Muscle layer of duodenum (tissue), 2 donors: ENCODE data around the gene DUSP2.
A peak's percentile ranks its signal among the peaks of the same experiment; 100 is the strongest.

Experiments
- H3K27ac ChIP-seq: one replicate; pipeline ENCODE4 v1.7.0; 2013; ENCODE audit warnings: mild to moderate bottlenecking, low read length
- H3K27me3 ChIP-seq: one replicate; pipeline ENCODE4 v1.7.0; 2013; ENCODE audit warnings: low read depth, mild to moderate bottlenecking, control low read depth, low read length
- H3K36me3 ChIP-seq, 2 donors: one replicate each; pipeline ENCODE4 v1.7.0; 2013; ENCODE audit warnings: low read length in 2 of 2, control low read depth in 1 of 2, mild to moderate bottlenecking in 1 of 2; ENCODE audit not compliant: insufficient read depth in 2 of 2, control insufficient read depth in 1 of 2
- H3K4me1 ChIP-seq, 2 donors: one replicate each; pipeline ENCODE4 v1.7.0; 2013; ENCODE audit warnings: low read length in 2 of 2, mild to moderate bottlenecking in 2 of 2, control low read depth in 1 of 2, moderate library complexity in 1 of 2; ENCODE audit not compliant: insufficient read depth in 2 of 2, control insufficient read depth in 1 of 2
- H3K4me3 ChIP-seq, 2 donors: one replicate each; pipeline ENCODE4 v1.7.0; 2013; ENCODE audit warnings: low read length in 2 of 2, low read depth in 1 of 2, mild to moderate bottlenecking in 1 of 2
- H3K9me3 ChIP-seq, 2 donors: one replicate each; pipeline ENCODE4 v1.7.0; 2013; ENCODE audit warnings: low read length in 2 of 2, control low read depth in 1 of 2, mild to moderate bottlenecking in 1 of 2; ENCODE audit not compliant: control insufficient read depth in 1 of 2
- donor health status: healthy.

DUSP2 gene

GRCh38 chr2:96108541-96109360 lies 36.5 kb downstream of the DUSP2 start:
- H3K9me3 ChIP-seq, result peaks cover 7 to 9% of the 10 kb centered on the region in 2 donors
- H3K27ac ChIP-seq, result no peak overlapping the region
- peak overlapping the region in 1 of 2 donors; percentile 17 for H3K4me3 ChIP-seq
- H3K36me3 ChIP-seq, result no peaks in the 10 kb centered on the region
- H3K4me1 ChIP-seq, result peaks cover 0 to 26% of the 10 kb centered on the region in 2 donors
- no peaks in the 10 kb centered on the region for H3K27me3 ChIP-seq

- peaks cover 0 to 26% of the 10 kb centered on the region in 2 donors for H3K4me1 ChIP-seq
- H3K9me3 ChIP-seq, result peaks cover 7 to 9% of the 10 kb centered on the region in 2 donors
- no peaks in the 10 kb centered on the region for H3K27me3 ChIP-seq
- H3K4me3 ChIP-seq, result no peak overlapping the region
- no peaks in the 10 kb centered on the region for H3K36me3 ChIP-seq
- no peak overlapping the region for H3K27ac ChIP-seq
Measured at GRCh38 chr2:96108151-96108540, 37.1 kb downstream of the DUSP2 start.

DNA sequence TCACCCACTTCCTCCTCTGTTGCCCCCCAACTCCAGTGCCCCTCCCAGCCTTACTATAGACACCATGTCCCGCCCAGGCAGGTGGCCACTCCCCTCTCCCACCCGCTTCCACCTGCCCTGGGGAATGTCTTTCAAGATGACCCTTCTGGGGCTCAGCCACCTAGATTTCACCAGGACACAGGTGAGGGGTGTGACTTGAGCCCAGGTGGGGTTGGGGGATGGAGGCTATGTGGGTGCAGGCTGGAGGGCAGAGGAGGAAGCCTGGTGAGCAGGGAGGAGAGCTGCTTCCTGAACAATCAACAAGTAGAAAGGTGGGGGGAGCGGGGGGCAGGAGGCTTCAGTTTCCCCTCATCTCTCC lies 37.6 kb downstream of the DUSP2 start:
- peaks cover 7 to 9% of the 10 kb centered on the region in 2 donors for H3K9me3 ChIP-seq
- peaks cover 0 to 29% of the 10 kb centered on the region in 2 donors for H3K4me1 ChIP-seq
- no peaks in the 10 kb centered on the region for H3K36me3 ChIP-seq
- H3K4me3 ChIP-seq, result no peak overlapping the region
- H3K27ac ChIP-seq, result no peak overlapping the region
- no peaks in the 10 kb centered on the region for H3K27me3 ChIP-seq

DNA sequence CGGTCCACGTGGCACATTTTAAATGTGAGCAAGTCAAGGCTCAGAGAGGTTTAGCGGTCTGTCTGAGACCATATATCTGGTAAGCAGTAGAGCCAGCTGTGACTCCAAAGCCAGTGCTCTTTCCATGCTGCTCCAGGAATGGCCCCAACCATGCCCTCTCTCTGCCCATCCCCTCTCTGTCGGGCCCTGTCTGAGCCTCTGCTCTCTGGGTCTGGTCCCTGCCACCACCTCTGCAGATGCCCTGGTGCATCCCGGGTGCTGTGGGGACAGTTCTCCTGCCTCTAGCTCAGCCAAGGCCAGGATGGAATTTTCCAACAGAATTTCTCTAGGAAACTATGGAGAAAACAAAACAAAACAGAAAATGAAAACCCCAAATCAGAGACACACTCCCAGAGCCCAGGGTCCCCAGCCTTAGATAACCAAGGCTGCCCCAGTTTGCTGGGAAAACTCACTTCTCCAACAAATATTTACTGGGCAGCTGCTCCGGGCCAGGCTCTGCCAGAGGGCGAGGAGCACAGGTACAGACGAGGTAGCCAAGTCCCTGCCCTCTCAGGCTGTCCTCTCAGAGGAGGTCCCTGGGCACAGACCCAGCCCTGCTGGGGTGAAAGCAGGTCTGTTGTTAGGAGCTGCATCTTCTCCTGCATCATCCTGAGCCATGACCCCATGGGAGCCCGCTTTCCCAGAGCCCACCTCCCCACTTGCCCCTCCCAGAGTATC lies 38.1 kb downstream of the DUSP2 start:
- no peaks in the 10 kb centered on the region for H3K36me3 ChIP-seq
- H3K27ac ChIP-seq, result no peak overlapping the region
- H3K9me3 ChIP-seq, result peaks cover 7 to 9% of the 10 kb centered on the region in 2 donors
- H3K4me1 ChIP-seq, result peaks cover 0 to 31% of the 10 kb centered on the region in 2 donors
- H3K4me3 ChIP-seq, result no peak overlapping the region
- H3K27me3 ChIP-seq, result no peaks in the 10 kb centered on the region

DNA sequence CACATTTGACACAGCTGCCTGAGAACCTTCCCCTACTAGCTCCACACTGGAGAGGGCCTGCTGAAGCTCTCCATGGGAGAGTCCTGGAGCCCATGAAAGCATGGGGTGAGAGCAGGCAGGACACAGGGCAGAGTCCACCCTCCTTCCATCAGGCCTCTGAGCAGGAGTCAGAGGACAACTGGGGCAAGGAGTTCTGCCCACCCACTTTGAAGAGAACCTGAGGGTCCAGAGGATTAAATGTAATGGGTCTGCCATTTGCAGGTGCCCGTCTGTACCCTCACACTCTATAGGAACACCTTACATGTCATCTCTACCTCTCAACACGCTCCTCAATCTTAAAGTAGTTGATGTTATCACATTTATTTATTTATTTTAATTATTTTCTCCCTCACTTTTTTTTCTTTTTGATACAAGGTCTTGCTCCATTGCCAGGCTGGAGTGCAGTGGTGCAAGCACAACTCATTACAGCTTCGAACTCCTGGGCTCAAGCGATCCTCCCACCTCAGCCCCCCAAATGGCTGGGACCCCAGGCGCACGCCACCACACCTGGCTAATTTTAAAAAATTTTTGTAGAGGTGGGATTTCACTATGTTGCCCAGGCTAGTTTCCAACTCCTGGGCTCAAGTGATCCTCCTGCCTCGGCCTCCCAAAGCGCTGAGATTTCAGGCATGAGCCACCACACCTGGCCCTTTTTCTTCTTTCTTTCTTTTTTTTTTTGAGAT lies 39.1 kb downstream of the DUSP2 start:
- no peaks in the 10 kb centered on the region for H3K27me3 ChIP-seq
- H3K27ac ChIP-seq, result no peak overlapping the region
- H3K36me3 ChIP-seq, result no peaks in the 10 kb centered on the region
- H3K4me3 ChIP-seq, result no peak overlapping the region
- H3K4me1 ChIP-seq, result peaks cover 0 to 37% of the 10 kb centered on the region in 2 donors
- peaks cover 7 to 9% of the 10 kb centered on the region in 2 donors for H3K9me3 ChIP-seq

DNA sequence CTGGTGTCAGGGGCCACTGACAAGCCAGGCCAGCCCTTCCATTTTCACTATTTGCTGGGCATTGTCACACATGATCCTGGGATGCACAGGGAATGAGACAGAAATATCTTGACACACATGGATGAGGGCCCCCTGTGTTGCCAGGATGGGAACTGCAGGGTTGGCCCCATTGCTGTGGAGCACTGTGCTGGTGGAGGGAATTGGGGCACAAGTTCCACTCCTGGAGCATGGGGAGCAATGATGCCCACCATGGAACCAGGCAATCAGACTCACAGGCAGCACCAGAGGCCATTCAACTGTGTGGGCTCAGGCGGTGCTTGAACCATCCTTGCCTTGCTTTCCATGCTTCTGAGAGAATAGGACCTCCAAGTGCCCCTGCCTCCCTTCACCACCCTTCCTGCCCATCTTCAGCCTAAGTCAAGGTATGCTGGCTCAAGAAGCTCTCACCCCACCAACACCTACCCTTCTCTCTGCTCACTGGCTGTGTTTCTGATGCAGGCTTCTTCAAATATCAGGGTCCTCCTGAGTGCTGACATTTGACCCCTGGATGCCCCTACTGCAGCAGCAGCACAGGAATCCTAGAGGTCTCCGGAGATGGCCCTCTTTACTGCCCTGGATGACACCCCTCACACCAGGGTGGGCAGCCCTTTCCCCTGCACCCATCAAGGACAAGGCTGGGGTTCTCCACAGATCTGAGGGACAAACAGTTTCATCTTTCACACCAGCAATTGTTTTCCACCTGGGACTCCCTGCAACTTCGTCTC lies 39.9 kb downstream of the DUSP2 start:
- Histone ChIP-seq H3K36me3 (no peaks in the 10 kb centered on the region), H3K27me3 (no peaks in the 10 kb centered on the region), H3K4me1 (peaks cover 0 to 39% of the 10 kb centered on the region in 2 donors), H3K9me3 (peaks cover 7 to 9% of the 10 kb centered on the region in 2 donors), H3K4me3 (no peak overlapping the region), H3K27ac (no peak overlapping the region)

DNA sequence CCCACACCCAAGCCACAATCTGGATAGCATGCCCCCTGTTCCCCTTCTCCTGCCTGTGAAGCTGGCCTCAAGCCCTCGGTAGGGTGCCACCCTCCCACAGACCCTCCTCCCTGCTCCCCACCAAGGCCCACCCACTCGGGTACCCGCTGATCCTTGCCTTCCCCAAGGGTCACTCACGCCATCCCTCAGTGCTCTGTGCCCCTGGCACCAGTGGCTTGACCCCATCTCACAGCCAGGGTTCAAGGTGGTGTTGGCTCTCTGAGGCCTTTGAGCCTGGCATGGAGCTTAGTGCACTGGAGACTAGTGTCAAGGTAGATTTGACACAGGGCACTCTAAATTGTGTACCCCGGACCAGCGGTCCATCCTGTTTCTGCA lies 40.8 kb downstream of the DUSP2 start:
- Histone ChIP-seq H3K27me3 (no peaks in the 10 kb centered on the region), H3K4me3 (no peak overlapping the region), H3K9me3 (peaks cover 7 to 9% of the 10 kb centered on the region in 2 donors), H3K27ac (no peak overlapping the region), H3K4me1 (peaks cover 0 to 42% of the 10 kb centered on the region in 2 donors), H3K36me3 (no peaks in the 10 kb centered on the region)

DNA sequence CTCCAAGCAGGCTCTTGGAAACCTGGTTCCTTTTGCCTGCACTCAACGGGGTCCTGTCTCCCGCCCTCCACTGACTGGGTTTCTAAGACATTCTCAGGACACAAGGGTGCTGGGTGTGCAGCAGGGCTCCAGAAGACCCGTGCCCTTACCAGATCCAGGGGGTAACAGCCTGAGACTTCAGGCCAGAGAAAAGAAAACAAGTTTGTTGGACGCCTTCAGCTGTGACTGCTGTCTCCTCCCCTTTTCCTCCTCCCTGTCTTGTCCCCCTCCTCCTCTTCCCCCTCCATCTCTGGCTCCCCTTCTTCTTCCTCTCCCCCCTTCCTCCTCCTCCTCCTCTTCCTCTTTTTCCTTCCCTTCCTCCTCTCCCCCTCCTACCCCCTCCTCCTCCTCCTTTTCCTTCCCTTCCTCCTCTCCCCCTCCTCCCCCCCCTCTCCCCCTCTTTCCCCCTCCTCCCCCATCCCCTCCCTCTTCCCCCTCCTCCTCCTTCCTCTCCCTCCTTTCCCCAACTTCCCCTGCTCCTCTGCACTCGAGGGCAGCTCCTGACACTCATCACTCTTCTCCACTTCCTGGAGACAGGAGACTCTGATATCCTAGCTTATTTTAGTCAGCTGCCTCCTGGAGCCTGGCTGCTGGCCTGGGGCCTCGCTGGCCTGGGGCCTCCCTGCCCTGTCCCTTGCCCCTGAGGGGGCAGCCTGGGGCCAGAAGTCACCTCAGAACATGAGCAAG lies 41.3 kb downstream of the DUSP2 start:
- no peak overlapping the region for H3K27ac ChIP-seq

DNA sequence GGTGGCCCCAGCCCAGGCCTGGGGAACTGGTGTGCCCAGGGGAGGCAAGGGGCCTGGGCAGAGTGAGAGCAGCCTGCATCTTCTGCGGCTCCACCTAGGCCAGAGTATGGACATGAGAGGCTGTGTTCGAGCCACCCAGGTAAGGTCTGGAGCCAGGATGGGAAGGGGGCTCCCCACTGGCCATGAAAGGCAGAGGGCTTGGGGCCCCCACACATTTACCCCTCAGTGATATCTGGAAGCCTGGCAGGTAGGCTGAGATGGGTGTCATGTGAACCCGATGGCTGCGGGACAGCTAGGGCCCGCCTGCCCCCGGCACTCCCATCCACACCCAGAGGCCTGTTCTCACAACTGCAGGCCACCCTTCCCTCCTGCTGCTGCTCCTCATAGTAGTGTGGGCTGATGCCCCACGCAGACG lies 42.0 kb downstream of the DUSP2 start:
- Histone ChIP-seq H3K4me3 (no peak overlapping the region), H3K9me3 (peaks cover 7 to 9% of the 10 kb centered on the region in 2 donors), H3K27ac (no peak overlapping the region)

More for the DNA sequence above, 41.3 kb downstream of the DUSP2 start:
- Histone ChIP-seq H3K36me3 (no peaks in the 10 kb centered on the region), H3K4me1 (peaks cover 4 to 42% of the 10 kb centered on the region in 2 donors), H3K4me3 (no peak overlapping the region), H3K27me3 (no peaks in the 10 kb centered on the region), H3K9me3 (peaks cover 7 to 9% of the 10 kb centered on the region in 2 donors)

DNA sequence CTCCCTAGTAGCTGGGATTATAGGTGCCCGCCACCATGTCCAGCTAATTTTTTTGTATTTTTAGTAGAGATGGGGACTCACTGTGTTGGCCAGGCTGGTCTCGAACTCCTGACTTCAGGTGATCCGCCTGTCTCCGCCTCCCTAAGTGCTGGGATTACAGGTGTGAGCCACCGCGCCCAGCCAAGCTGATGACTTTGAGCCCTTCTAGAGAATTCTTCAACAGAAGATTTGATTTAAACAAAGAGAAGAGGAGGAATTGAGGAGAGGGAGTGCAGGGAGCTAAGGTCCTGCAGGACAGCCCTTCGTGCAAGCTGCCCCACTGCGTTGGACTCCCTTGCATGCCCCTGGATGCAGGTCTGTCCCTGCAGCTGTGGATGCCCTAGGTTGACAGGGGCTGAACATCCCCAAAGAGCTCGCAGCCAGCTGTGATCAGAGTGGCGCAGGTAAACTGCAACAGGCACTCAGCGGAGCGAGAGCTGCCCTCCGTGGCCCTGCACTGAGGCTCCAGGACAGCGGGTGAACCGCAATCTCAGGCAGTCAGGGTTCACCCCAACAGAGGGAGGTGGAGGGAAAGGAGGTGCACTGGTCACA lies 42.5 kb downstream of the DUSP2 start:
- Histone ChIP-seq H3K27ac (no peak overlapping the region), H3K9me3 (peaks cover 7 to 9% of the 10 kb centered on the region in 2 donors), H3K36me3 (no peaks in the 10 kb centered on the region), H3K4me3 (no peak overlapping the region), H3K4me1 (peaks cover 4 to 41% of the 10 kb centered on the region in 2 donors), H3K27me3 (no peaks in the 10 kb centered on the region)

More for the DNA sequence above, 42.0 kb downstream of the DUSP2 start:
- no peaks in the 10 kb centered on the region for H3K27me3 ChIP-seq
- H3K4me1 ChIP-seq, result peaks cover 4 to 42% of the 10 kb centered on the region in 2 donors
- H3K36me3 ChIP-seq, result no peaks in the 10 kb centered on the region
